ENCODE measurements around the gene LRBA. TPM values are rescaled to one million over a fixed set of nuclear protein-coding genes. Genes with fewer than 3 reads are reported as not detected.

Gene LRBA
- total and polyA plus RNA-seq, 2 of the 4 experiments (the other 2 are of a cell fraction) = 10.2 to 51.6 TPM

DNA sequence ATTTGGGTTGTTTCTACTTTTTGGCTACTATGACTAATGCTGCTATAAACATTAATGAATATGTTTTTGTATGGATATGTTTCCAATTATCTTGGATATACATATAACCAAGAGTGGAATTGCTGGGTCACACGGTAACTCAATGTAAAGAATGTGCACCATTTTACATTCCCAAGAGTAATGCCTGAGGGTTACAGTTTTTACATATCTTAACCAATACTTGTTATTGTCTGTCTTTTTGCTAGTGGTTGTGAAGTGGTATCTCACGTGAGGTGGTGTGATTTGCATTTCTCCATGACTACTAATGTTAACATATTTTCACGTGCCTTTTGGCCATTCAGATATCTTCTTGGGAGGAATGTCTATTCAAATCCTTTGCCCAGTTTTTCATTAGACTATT is 633.5 kb downstream of the LRBA start:
- Histone ChIP-seq H2BK120ac (ENCODE audit: low read depth, low read length) (no peak overlapping the region), H4K8ac (ENCODE audit: low read depth in 2 of 2, low read length in 2 of 2) (no peak overlapping the region), H3K56ac (ENCODE audit: extremely low read depth, insufficient read depth, low read length) (no peak overlapping the region), H3K27me3 (ENCODE audit: control insufficient read depth, insufficient read depth, low read length) (no peaks in the 10 kb centered on the region), H3K27ac (ENCODE audit: insufficient read depth, low read length) (no peak overlapping the region), H3K4me1 (ENCODE audit: control insufficient read depth, insufficient read depth, low read length) (peaks cover 4% of the 10 kb centered on the region; the same call in 1 of the 2 replicates), H2BK15ac (ENCODE audit: low read depth, low read length) (no peak overlapping the region), H3K23ac (ENCODE audit: low read depth, low read length) (no peak overlapping the region), H4K91ac (ENCODE audit: insufficient read depth, low read depth, low read length) (no peak overlapping the region), H3K36me3 (ENCODE audit: control insufficient read depth, insufficient read depth, low read length) (no peaks in the 10 kb centered on the region), H3K14ac (replicated peaks; ENCODE audit: low read depth, low read length) (no peak overlapping the region), H3K9ac (ENCODE audit: low read depth, low read length) (no peak overlapping the region), H2AK5ac (ENCODE audit: low read depth, low read length) (no peak overlapping the region), H3K9me1 (ENCODE audit: insufficient read depth, low read length) (peaks cover 2% of the 10 kb centered on the region; the same call in 1 of the 2 replicates), H3K4ac (ENCODE audit: low read depth, low read length) (no peak overlapping the region), H3K4me2 (ENCODE audit: low read depth, low read length) (no peak overlapping the region; the same call in 1 of the 2 replicates), H2AK9ac (replicated peaks; ENCODE audit: low read depth, low read length, poor library complexity) (no peak overlapping the region), H3K18ac (ENCODE audit: low read depth, low read length) (no peak overlapping the region), H2BK5ac (ENCODE audit: low read depth, low read length, poor library complexity, severe bottlenecking) (no peak overlapping the region), H3K9me3 (ENCODE audit: control insufficient read depth, insufficient read depth, low read length) (no peaks in the 10 kb centered on the region), H2BK20ac (ENCODE audit: low read depth, low read length) (no peak overlapping the region), H4K5ac (ENCODE audit: low read depth, low read length) (no peak overlapping the region), H3K4me3 (ENCODE audit: insufficient read depth, low read depth, low read length) (no peak overlapping the region), H3K79me1 (ENCODE audit: low read depth in 1 of 2, low read length in 2 of 2) (no peaks in the 10 kb centered on the region), H2AFZ (replicated peaks; ENCODE audit: low read length, poor library complexity) (no peak overlapping the region), H4K20me1 (ENCODE audit: insufficient read depth, low read length) (no peaks in the 10 kb centered on the region)
- ATAC-seq (ENCODE audit: low read depth) (no peak), DNase-seq (peak; percentile 14)
- no TSS peak for BruUV-seq (replicated peaks)
- WGBS, 2 experiments (ENCODE audit: extremely low coverage in 2 of 2, insufficient read length in 1 of 2) = no CpG with 5 or more reads among the region's 3 CpGs
- POLR2A ChIA-PET (ENCODE audit: unreplicated experiment) = no interaction called here
- dilution Hi-C loops (cut with HindIII; ENCODE audit: low sequenced_read_pairs, unreplicated experiment) (no loop called here), in situ Hi-C loops (cut with MboI; ENCODE audit: low sequenced_read_pairs) (no loop called here), intact Hi-C loops (cut with micrococcal nuclease) (no loop called here)
- no peak for TF ChIP-seq BHLHE40 (IDR thresholded peaks at IDR 0.05; ENCODE audit: low read depth, low read length)
- CTCF ChIA-PET = no interaction called here
